CD4-positive, alpha-beta T cell treated with Interleukin-4 for 4 hours (primary cell): Measurements from ENCODE around the gene HS6ST3.

Source experiments
- DNase-seq: peaks from one replicate; pipeline ENCODE4 v3.0.0-alpha.2; 2020

HS6ST3 gene

GRCh38 chr13:96858133-96858826 is 768.4 kb downstream of the HS6ST3 start:
- no peak for DNase-seq

GRCh38 chr13:96860882-96861281 is 771.0 kb downstream of the HS6ST3 start:
- no peak for DNase-seq

GRCh38 chr13:96862093-96862492 is 772.2 kb downstream of the HS6ST3 start:
- DNase-seq: no peak

- no peak for DNase-seq
Observed at GRCh38 chr13:96862999-96863398, 773.1 kb downstream of the HS6ST3 start.

- DNase-seq: no peak
Observed at GRCh38 chr13:96871469-96871868, 781.6 kb downstream of the HS6ST3 start.

- no peak for DNase-seq
Observed at GRCh38 chr13:96880419-96880818, 790.5 kb downstream of the HS6ST3 start.
